Medulla oblongata (tissue), 1 donor: Measurements from ENCODE around the gene PTCSC3.

Experiments used
- DNase-seq: peaks from one replicate; pipeline ENCODE4 v3.0.0-alpha.2; 2015; ENCODE audit errors: extremely low spot score

The PTCSC3 gene

DNA sequence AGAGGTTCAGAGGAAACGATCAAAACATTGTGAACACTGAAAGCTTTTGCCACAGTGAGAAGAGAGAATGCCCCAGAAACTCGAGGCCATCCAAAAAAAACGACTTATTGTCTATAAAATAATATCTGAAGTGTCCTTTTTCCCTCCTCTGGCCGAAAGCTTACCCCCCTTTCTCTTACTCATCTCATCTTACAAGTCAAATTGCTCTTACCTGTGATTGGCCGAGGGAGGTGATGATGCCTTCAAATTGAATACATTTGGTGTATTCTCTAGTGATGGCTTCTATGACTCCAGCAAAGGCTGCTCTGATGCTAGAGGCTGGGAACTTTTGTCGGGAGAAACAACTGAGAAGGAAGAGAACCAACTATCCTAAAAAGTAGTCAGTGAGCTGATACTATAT is 90.7 kb downstream of the PTCSC3 start:
- no peak for DNase-seq
